ENCODE results near the gene DNAJC1.

DNAJC1 gene

DNA sequence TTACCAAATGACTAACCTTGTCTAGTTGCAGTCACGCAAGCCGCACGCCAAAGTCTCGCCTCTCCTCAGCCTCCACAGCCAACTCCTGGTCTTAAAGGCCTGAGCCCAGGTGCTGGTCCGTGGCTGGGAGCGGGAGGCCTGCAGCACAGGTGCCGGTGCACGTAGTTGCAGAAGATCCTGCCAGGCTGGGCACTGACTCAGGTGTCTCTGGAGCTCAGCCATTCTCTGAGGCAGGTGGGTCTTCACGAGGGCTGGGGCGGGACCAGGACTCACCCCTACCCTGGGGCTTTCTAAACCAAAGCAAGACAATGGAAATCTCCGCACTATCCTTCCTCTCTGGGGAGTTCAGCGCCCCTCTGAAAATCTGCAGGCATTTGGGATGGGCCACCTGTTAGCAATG, 253.1 kb downstream of the DNAJC1 start:
- Histone ChIP-seq H3K4me2 (ENCODE audit: low read depth, low read length, poor library complexity, severe bottlenecking) (no peak overlapping the region), H3F3A (ENCODE audit: insufficient read depth) (no peaks in the 10 kb centered on the region), H3K36me3 (ENCODE audit: low read length) (no peaks in the 10 kb centered on the region), H3K9ac (ENCODE audit: low read length) (no peak overlapping the region), H3K4me3 (ENCODE audit: insufficient read depth, low read length, poor library complexity, severe bottlenecking) (no peak overlapping the region), H3K79me2 (ENCODE audit: insufficient read depth, low read length) (no peaks in the 10 kb centered on the region), H4K20me1 (ENCODE audit: low read depth, low read length) (no peaks in the 10 kb centered on the region), H3K9me2 (replicated peaks; ENCODE audit: insufficient read depth, low read length) (no peaks in the 10 kb centered on the region), H2AFZ (ENCODE audit: low read depth, low read length, severe bottlenecking) (no peak overlapping the region), H3K27me3 (ENCODE audit: low read length) (no peaks in the 10 kb centered on the region), H3K27ac (ENCODE audit: low read depth, low read length) (no peak overlapping the region), H3K9me3 (ENCODE audit: insufficient read depth, low read length) (no peaks in the 10 kb centered on the region)
- TF ChIP-seq CTCF (IDR thresholded peaks at IDR 0.05; ENCODE audit: insufficient read depth, low read length, poor library complexity, severe bottlenecking) = no peak
- no peak for TF ChIP-seq EZH2phosphoT487 (conservative IDR thresholded peaks at IDR 0.05; ENCODE audit: low read length)

GRCh38 chr10:21749788-21750187, 253.7 kb downstream of the DNAJC1 start:
- no peaks in the 10 kb centered on the region for H3K27me3 ChIP-seq (ENCODE audit: low read length)
- no peaks in the 10 kb centered on the region for H4K20me1 ChIP-seq (ENCODE audit: low read depth, low read length)
- H3K4me3 ChIP-seq (ENCODE audit: insufficient read depth, low read length, poor library complexity, severe bottlenecking) = no peak overlapping the region
- H2AFZ ChIP-seq (ENCODE audit: low read depth, low read length, severe bottlenecking) = no peak overlapping the region
- no peak for TF ChIP-seq CTCF (IDR thresholded peaks at IDR 0.05; ENCODE audit: insufficient read depth, low read length, poor library complexity, severe bottlenecking)
- no peak for TF ChIP-seq EZH2phosphoT487 (conservative IDR thresholded peaks at IDR 0.05; ENCODE audit: low read length)
- H3K9me3 ChIP-seq (ENCODE audit: insufficient read depth, low read length) = no peaks in the 10 kb centered on the region
- no peak overlapping the region for H3K27ac ChIP-seq (ENCODE audit: low read depth, low read length)
- no peak overlapping the region for H3K9ac ChIP-seq (ENCODE audit: low read length)
- no peaks in the 10 kb centered on the region for H3K36me3 ChIP-seq (ENCODE audit: low read length)
- H3K9me2 ChIP-seq (replicated peaks; ENCODE audit: insufficient read depth, low read length) = no peaks in the 10 kb centered on the region
- no peaks in the 10 kb centered on the region for H3K79me2 ChIP-seq (ENCODE audit: insufficient read depth, low read length)
- no peaks in the 10 kb centered on the region for H3F3A ChIP-seq (ENCODE audit: insufficient read depth)
- no peak overlapping the region for H3K4me2 ChIP-seq (ENCODE audit: low read depth, low read length, poor library complexity, severe bottlenecking)

GRCh38 chr10:21747809-21748208, 255.7 kb downstream of the DNAJC1 start:
- Histone ChIP-seq H3K9ac (ENCODE audit: low read length) (no peak overlapping the region), H2AFZ (ENCODE audit: low read depth, low read length, severe bottlenecking) (no peak overlapping the region), H3F3A (ENCODE audit: insufficient read depth) (no peaks in the 10 kb centered on the region), H3K9me3 (ENCODE audit: insufficient read depth, low read length) (no peaks in the 10 kb centered on the region), H3K27ac (ENCODE audit: low read depth, low read length) (no peak overlapping the region), H3K27me3 (ENCODE audit: low read length) (no peaks in the 10 kb centered on the region), H4K20me1 (ENCODE audit: low read depth, low read length) (no peaks in the 10 kb centered on the region), H3K79me2 (ENCODE audit: insufficient read depth, low read length) (no peaks in the 10 kb centered on the region), H3K36me3 (ENCODE audit: low read length) (peaks cover 8% of the 10 kb centered on the region; the same call in 1 of the 2 replicates), H3K4me2 (ENCODE audit: low read depth, low read length, poor library complexity, severe bottlenecking) (no peak overlapping the region), H3K4me3 (ENCODE audit: insufficient read depth, low read length, poor library complexity, severe bottlenecking) (no peak overlapping the region), H3K9me2 (replicated peaks; ENCODE audit: insufficient read depth, low read length) (no peaks in the 10 kb centered on the region)
- TF ChIP-seq EZH2phosphoT487 (conservative IDR thresholded peaks at IDR 0.05; ENCODE audit: low read length) (no peak), CTCF (IDR thresholded peaks at IDR 0.05; ENCODE audit: insufficient read depth, low read length, poor library complexity, severe bottlenecking) (no peak)
